MM.1S (cell line): ENCODE measurements around the gene HFM1.

ENCODE experiments used
- DNase-seq: peaks from one replicate; pipeline ENCODE4 v3.0.0-alpha.2; 2015
- H2AFZ ChIP-seq: fragments of 300-600 bp; sonication (generic); 2 replicates; pipeline ENCODE4 v1.6.0; 2016; ENCODE audit warnings: antibody characterized with exemption, low read length
- H3F3A ChIP-seq: fragments of 300-600 bp; sonication (generic); 2 replicates; pipeline ENCODE4 v1.6.1; 2016; ENCODE audit warnings: mild to moderate bottlenecking, antibody characterized with exemption, low read length, moderate library complexity, mixed read lengths; ENCODE audit not compliant: insufficient read depth
- H3K27ac ChIP-seq: fragments of 300-600 bp; sonication (generic); 2 replicates; pipeline ENCODE4 v1.5.1; 2016; ENCODE audit warnings: mild to moderate bottlenecking, low read length
- H3K27me3 ChIP-seq: fragments of 300-600 bp; sonication (generic); replicated peaks from 2 replicates; pipeline ENCODE4 v1.6.0; 2016; ENCODE audit warnings: low read length; ENCODE audit not compliant: insufficient read depth
- H3K36me3 ChIP-seq: fragments of 300-600 bp; sonication (generic); replicated peaks from 2 replicates; pipeline ENCODE4 v1.6.1; 2016; ENCODE audit warnings: mild to moderate bottlenecking, low read length, mixed read lengths; ENCODE audit not compliant: insufficient read depth
- H3K4me1 ChIP-seq: fragments of 300-600 bp; sonication (generic); 2 replicates; pipeline ENCODE4 v1.6.1; 2016; ENCODE audit warnings: low read length, mixed read lengths
- H3K4me2 ChIP-seq: fragments of 300-600 bp; sonication (generic); 2 replicates; pipeline ENCODE4 v1.6.0; 2016; ENCODE audit warnings: low read depth, low read length
- H3K4me3 ChIP-seq: fragments of 300-600 bp; sonication (generic); 2 replicates; pipeline ENCODE4 v1.5.1; 2016; ENCODE audit warnings: low read length, mixed read lengths
- H3K79me2 ChIP-seq: fragments of 300-600 bp; sonication (generic); 2 replicates; pipeline ENCODE4 v1.6.1; 2016; ENCODE audit warnings: mixed run types, low read length, mixed read lengths
- H3K9ac ChIP-seq: fragments of 300-600 bp; sonication (generic); 2 replicates; pipeline ENCODE4 v1.6.1; 2016; ENCODE audit warnings: low read length, mixed read lengths
- H3K9me2 ChIP-seq: fragments of 300-600 bp; sonication (generic); replicated peaks from 2 replicates; pipeline ENCODE4 v1.6.1; 2016; ENCODE audit warnings: mild to moderate bottlenecking, low read length, mixed read lengths; ENCODE audit not compliant: insufficient read depth
- H3K9me3 ChIP-seq: fragments of 300-600 bp; sonication (generic); replicated peaks from 2 replicates; pipeline ENCODE4 v1.6.1; 2016; ENCODE audit warnings: mild to moderate bottlenecking, low read length, mixed read lengths; ENCODE audit not compliant: insufficient read depth
- H4K20me1 ChIP-seq: fragments of 300-600 bp; sonication (generic); 2 replicates; pipeline ENCODE4 v1.6.1; 2016; ENCODE audit warnings: mild to moderate bottlenecking, low read length, moderate library complexity, mixed read lengths; ENCODE audit not compliant: insufficient read depth
- EZH2 ChIP-seq: fragments of 300-600 bp; sonication (generic); optimal IDR thresholded peaks from 2 replicates; pipeline ENCODE3; 2017; ENCODE audit warnings: low read depth, mild to moderate bottlenecking, antibody characterized with exemption, low read length, mixed read lengths
- EZH2phosphoT487 ChIP-seq: fragments of 300-600 bp; sonication (generic); IDR thresholded peaks from 2 replicates; pipeline ENCODE4 v1.6.1; 2018; ENCODE audit warnings: antibody characterized with exemption, low read length
- TF ChIP-seq, protein P1 (sequence below): fragments of 300-600 bp; sonication (generic); IDR thresholded peaks from 2 replicates; pipeline ENCODE4 v1.5.1; 2016; ENCODE audit warnings: antibody characterized with exemption, low read length, mixed read lengths

The HFM1 gene

DNA sequence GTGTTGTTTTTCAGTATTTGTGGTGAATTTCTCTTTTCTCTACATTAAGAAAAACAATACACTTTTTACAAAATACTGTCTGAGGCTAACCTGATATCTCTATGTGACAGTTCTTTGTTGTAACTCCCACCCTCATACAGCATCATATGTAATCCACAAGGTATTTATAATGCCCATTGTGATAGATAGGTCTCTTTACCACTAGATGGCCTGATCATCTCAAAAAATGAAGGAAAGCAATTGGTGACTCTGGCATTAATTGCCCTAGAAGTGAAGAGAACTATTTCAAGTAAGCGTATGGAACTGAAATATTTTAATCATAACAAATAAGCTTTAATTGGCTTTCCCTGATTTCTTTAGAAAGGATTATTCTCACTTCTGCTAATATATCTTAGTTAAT, 36.2 kb upstream of the HFM1 start:
- TF ChIP-seq EZH2 = no peak
- TF ChIP-seq, protein P1, sequence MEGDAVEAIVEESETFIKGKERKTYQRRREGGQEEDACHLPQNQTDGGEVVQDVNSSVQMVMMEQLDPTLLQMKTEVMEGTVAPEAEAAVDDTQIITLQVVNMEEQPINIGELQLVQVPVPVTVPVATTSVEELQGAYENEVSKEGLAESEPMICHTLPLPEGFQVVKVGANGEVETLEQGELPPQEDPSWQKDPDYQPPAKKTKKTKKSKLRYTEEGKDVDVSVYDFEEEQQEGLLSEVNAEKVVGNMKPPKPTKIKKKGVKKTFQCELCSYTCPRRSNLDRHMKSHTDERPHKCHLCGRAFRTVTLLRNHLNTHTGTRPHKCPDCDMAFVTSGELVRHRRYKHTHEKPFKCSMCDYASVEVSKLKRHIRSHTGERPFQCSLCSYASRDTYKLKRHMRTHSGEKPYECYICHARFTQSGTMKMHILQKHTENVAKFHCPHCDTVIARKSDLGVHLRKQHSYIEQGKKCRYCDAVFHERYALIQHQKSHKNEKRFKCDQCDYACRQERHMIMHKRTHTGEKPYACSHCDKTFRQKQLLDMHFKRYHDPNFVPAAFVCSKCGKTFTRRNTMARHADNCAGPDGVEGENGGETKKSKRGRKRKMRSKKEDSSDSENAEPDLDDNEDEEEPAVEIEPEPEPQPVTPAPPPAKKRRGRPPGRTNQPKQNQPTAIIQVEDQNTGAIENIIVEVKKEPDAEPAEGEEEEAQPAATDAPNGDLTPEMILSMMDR = no peak; the same call in 1 of the 2 replicates
- TF ChIP-seq EZH2phosphoT487 = no peak
- H3F3A ChIP-seq = no peaks in the 10 kb centered on the region
- H3K27ac ChIP-seq = no peak overlapping the region
- no peaks in the 10 kb centered on the region for H3K9me2 ChIP-seq
- H3K36me3 ChIP-seq = no peaks in the 10 kb centered on the region
- H3K4me3 ChIP-seq = no peak overlapping the region
- no peak overlapping the region for H2AFZ ChIP-seq
- no peaks in the 10 kb centered on the region for H3K4me1 ChIP-seq
- no peaks in the 10 kb centered on the region for H4K20me1 ChIP-seq
- H3K27me3 ChIP-seq = no peaks in the 10 kb centered on the region
- no peaks in the 10 kb centered on the region for H3K79me2 ChIP-seq
- H3K9ac ChIP-seq = no peak overlapping the region
- H3K9me3 ChIP-seq = no peaks in the 10 kb centered on the region
- no peak overlapping the region for H3K4me2 ChIP-seq
- no peak for DNase-seq

DNA sequence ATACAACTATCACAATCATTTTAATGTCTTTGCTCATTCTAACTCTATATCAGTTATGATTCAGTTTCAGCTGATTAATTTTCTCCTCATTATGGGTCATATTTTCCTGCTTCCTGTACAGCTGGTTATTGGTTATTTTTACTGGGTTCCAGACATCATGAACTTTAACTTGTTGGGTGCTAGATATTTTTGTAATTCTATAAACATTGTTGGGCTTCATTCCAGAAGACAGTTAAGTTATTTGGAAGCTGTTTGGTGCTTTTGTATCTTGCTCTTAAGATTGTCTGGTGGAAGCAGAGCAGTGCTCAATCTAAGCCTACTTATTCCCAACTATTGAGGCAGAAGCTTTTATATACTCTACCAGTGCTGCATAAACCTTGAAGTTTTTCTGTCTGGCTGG, 34.4 kb upstream of the HFM1 start:
- Histone ChIP-seq H3K4me1 (no peaks in the 10 kb centered on the region), H3K27me3 (no peaks in the 10 kb centered on the region), H3K9ac (no peak overlapping the region), H3F3A (no peaks in the 10 kb centered on the region), H3K9me3 (no peaks in the 10 kb centered on the region), H4K20me1 (no peaks in the 10 kb centered on the region), H3K4me3 (no peak overlapping the region), H3K36me3 (no peaks in the 10 kb centered on the region), H3K79me2 (no peaks in the 10 kb centered on the region), H3K4me2 (no peak overlapping the region), H3K27ac (no peak overlapping the region), H2AFZ (no peak overlapping the region), H3K9me2 (no peaks in the 10 kb centered on the region)
- TF ChIP-seq, protein P1 = no peak
- TF ChIP-seq EZH2 = no peak
- no peak for TF ChIP-seq EZH2phosphoT487
- DNase-seq = no peak

DNA sequence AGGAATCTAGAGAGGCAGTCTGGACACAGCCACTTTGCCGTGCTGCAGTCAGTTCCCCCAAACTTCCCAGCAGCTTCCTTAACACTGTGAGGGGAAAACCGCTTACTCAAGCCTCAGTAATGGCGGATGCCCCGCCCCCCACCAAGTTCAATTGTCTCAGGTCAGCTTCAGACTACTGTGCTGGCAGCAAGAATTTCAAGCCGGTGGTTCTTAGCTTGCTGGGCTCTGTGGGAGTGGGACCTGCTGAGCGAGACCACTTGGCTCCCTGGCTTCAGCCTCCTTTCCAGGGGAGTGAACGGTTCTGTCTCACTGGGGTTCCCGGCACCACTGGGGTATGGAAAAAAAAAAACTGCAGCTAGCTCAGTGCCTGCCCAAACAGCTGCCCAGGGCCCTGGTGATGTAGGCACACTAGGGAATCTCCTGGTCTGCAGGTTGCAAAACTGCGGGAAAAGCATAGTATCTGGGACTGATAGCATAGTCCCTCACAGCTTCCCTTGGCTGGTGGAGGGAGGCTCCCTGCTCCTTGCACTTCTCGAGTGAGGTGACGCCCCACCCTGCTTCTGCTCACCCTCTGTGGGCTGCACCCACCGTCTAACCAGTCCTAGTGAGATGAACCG, 23.7 kb upstream of the HFM1 start:
- Histone ChIP-seq H3K9ac (no peak overlapping the region), H3K4me3 (no peak overlapping the region), H3F3A (no peaks in the 10 kb centered on the region), H3K27ac (no peak overlapping the region), H4K20me1 (no peaks in the 10 kb centered on the region), H3K36me3 (no peaks in the 10 kb centered on the region), H3K9me2 (no peaks in the 10 kb centered on the region), H3K4me1 (no peaks in the 10 kb centered on the region), H3K9me3 (no peaks in the 10 kb centered on the region), H3K27me3 (no peaks in the 10 kb centered on the region), H2AFZ (no peak overlapping the region), H3K79me2 (no peaks in the 10 kb centered on the region), H3K4me2 (no peak overlapping the region)
- TF ChIP-seq EZH2phosphoT487 = no peak
- TF ChIP-seq EZH2 = no peak
- TF ChIP-seq, protein P1 = no peak
- no peak for DNase-seq
